GM19324 (cell line): ENCODE data around the gene TMEM131L.
"Not testable (repeated sequence)": the region's sequence is repeated elsewhere in the genome, so short reads cannot be mapped to it uniquely, and the experiment has no call there.

Experiments
- ATAC-seq: cut with Tn5 transposase; IDR thresholded peaks from one replicate; pipeline ENCODE4 v1.9.1; 2021; ENCODE audit warnings: mild to moderate bottlenecking, moderate library complexity; ENCODE audit not compliant: unreplicated experiment, low FRiP score

The TMEM131L gene

DNA sequence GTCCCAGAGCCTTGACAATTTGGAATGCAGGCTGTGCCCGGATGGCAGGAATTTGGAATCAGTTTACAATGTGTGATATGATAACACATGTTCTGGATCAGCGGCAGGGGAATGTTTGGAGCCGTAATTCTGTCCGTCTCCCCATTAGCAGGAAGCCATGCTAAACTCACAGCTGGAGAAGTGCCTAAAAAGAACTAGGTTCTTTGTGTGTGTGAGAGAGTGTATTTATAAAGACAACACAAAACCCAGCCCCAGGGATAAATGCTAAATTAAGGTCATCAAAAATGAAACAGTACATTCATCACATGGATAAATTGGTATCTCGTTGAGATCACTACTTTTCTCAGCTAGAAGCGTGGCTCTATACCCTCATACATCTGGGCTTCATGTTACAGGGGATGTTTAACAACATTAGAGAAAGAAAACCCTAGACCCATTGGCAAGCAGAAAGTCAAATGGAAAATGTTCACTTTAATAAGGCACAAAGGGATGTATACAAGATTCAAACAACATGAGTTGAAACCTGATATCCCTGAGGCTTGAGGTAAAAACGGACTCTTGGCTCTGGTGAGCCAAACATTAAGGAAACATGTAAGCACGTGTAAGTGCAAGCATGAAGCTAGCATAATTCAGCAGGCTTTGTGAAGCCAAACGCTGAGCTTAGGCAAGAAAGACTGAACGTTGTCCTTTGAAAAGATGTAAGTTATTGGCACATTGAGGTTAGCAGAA lies 18.0 kb upstream of the TMEM131L start:
- ATAC-seq: no peak

DNA sequence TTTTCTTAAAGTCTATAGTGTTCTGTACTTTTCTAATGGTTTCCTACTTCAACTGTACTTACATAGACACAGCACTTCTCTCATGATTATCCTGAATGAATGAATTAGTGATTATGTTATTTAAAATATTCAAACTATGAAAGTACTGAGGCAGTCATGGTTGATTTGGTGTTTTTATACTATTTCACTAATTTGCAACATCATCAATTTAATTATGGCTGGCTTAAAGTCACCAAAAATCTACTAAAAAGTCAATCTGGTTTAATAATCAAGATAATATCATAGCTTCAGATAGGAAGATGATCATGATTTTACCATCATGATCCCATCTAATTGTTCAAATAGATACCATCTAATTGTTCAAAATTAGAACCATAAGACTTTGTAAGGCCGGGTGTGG lies 16.8 kb upstream of the TMEM131L start:
- no peak for ATAC-seq

DNA sequence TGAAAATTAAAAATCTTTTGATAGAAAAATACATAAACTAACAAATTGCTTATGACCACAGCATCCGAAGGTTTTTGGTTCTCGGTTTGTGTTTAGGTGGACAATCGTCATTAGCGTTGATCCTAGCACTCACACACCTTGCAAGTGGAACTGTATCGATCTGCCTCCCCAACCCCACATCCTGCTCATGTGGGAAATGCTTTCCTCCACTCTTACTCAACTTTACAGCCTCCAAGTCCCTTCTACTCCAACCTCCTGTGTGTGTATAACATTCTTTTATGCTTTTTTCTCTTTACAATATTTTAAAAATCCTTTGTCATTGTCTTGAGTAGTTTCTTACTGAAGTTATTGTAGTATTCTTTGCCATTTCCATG lies 15.6 kb upstream of the TMEM131L start:
- no peak for ATAC-seq

DNA sequence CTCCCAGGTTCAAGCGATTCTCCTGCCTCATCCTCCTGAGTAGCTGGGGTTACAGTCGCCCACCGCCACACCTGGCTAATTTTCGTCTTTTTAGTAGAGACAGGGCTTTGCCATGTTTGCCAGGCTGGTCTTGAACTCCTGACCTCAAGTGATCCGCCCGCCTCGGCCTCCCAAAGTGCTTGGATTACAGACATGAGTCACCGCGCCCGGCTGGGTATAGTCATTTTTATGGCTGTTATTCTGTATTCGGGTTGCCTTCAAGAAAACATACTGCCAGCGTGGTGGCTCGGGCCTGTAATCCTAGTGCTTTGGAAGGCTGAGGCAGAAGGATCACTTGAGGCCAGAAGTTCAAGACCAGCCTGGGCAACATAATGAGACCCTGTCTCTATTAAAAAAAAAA lies 15.0 kb upstream of the TMEM131L start:
- not testable (repeated sequence) for ATAC-seq

DNA sequence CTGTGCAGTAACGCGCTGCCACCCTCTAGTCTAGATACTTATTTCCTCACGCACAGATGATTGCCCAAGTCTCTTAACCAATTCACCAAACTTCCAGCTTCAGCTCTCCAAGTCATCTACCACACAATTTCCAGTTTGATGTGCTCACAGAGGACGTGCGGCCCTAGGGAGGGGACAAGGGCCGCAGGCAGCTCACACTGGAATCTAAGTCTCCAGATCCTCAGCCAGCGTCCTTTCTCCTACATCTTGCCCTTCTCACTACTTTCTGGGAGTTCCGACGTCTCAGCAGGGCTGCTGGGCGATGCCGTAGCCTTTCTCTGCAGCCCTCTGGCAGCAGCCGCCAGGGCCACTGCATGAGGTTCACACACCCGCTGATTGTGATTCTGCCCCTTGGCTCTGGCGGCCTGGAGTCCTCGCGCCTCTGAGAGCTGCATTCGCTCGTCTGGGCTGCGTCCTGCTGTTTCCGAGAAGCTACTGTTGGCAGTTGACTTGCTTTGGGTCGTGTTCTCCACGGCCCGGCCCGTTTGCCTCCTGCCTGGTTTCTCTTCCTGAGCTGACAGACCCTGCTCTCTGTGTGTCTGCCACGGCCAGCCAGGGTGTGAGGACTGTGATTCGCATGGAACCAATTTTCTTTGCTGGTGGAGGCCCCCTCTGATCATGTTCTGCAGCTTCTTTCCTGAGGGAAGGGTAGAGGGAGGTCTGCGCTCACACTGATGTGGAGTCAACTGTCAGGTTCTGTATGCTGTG lies 14.1 kb upstream of the TMEM131L start:
- no peak for ATAC-seq

DNA sequence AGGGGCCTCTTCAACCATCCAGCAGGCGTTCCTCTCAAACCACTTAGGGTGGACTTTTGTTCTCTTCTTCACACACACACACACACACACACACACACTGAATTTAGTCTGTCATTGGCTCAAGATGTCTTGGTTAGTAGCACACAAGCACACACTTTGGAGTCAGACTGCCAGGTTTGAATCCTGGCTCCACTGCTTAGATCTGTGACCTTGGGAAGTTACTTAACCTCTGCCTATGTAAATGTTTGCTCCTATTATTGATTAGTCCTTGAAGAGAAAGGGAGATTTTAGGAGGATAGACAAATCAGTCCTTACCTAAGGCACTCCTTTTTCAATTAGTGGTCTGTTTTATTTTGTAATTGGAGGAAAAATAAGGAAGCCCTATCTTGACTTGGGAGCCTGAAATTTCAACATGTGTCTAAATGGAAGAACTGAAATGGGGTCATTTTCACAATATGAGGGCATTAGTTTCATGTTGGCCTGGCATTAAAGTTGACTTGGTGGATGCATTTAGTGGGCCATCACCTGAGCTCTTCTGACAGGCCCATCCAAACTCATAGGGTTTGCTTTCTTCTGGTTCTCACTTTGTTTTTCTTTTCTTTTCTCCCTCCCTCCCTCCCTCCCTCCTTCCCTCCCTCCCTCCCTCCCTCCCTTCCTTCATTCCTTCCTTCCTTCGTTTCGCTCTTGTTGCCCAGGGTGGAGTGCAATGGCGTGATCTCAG lies 13.3 kb upstream of the TMEM131L start:
- ATAC-seq: no peak

DNA sequence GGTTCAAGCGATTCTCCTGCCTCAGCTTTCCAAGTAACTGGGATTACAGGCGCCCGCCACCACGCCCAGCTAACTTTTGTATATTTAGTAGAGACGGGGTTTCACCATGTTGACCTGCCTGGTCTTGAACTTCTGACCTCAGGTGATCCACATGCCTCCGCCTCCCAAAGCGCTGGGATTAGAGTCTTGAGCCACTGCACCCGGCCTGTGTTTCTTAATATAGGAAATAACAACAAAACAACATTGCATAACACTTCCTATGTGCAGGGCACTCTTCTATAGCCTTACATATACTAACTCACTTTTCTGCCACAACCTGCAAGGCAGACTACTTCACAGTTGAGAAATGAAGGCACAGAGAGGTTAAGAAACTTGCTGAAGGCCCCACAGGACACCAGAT lies 12.8 kb upstream of the TMEM131L start:
- ATAC-seq: no peak

DNA sequence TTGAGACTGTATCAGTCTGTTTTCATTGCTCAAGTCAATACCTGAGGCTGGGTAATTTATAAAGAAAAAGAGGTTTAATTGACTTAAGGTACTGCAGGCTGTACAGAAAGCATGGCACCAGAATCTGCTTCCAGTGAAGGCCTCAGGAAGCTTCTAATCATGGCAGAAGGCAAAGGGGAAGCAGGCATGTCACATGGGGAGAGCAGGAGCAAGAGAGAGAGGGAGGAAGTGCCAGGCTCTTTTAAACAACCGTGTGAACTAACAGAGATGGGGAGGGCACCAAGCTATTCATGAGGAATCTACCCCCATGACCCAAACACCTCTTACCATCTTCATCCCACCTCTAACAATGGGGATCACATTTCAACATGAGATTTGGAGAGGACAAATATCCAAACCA lies 7.2 kb upstream of the TMEM131L start:
- ATAC-seq: no peak

DNA sequence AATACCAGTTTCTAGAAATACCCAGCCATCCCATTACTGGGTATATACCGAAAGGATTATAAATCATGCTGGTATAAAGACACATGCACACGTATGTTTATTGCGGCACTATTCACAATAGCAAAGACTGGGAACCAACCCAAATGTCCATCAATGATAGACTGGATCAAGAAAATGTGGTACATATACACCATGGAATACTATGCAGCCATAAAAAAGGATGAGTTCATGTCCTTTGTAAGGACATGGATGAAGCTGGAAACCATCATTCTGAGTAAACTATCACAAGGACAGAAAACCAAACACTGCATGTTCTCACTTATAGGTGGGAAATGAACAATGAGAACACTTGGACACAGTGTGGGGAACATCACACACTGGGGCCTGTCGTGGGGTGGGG lies 4.6 kb upstream of the TMEM131L start:
- ATAC-seq: not testable (repeated sequence)

DNA sequence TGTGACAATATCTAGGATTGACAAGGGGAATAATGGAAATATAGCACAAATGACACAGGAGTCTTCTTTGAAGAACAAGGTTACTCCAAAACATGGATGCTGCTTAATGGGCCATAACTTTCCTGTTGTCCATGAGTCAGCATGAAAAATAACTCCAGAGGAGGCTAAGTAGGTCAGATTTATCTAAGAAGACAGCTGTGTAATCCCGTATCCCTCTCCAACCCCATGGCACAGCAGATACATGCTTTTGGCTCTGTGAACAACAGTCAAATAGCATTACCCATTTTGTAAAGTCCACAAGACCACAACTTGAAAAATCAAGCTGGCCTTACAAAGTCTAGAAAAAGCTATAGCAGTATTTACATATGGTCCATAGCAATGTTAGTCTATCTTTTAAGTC lies 2.1 kb upstream of the TMEM131L start:
- ATAC-seq: no peak

DNA sequence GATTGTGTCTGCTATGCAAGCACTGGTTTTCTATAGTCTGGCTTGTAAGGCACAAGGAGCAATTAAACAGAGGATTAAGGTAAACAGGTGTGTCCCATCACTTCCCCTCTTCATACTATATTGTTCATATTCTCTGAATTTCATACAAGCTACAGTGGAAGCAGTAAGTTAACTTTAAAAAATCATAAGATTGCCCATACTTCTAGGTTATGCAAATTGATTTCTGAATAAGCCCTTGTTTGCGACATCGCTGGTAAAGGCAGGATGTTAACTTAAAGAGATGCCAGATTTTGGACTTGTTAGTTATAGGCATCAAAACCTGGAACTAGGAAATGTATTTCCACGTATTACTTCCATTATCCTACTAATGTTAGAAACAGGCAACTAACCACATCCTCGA lies 1.0 kb upstream of the TMEM131L start:
- no peak for ATAC-seq

DNA sequence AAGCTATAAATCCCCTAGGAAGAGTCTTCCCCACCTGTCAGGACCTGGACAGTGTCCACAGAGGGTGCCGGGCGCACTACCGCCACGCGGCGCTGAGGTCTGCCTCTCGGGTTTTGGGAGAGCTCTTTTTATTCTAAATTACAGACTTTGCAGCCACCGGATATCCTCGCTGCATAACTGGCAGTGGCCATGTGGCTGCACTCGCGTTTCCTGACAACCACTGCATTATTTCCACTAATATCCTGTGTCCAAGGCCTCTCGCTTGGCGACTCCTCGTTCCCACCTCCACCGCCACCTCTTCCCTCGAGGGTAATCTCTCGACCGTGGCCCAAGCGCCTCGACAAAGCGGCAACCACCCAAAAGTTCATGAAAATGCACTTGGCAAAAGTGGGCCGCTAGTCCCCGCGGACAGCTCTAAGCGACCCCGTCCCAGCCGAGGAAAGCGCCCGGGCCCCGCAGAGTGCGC lies 512 bp upstream of the TMEM131L start:
- ATAC-seq: peak; percentile 0

DNA sequence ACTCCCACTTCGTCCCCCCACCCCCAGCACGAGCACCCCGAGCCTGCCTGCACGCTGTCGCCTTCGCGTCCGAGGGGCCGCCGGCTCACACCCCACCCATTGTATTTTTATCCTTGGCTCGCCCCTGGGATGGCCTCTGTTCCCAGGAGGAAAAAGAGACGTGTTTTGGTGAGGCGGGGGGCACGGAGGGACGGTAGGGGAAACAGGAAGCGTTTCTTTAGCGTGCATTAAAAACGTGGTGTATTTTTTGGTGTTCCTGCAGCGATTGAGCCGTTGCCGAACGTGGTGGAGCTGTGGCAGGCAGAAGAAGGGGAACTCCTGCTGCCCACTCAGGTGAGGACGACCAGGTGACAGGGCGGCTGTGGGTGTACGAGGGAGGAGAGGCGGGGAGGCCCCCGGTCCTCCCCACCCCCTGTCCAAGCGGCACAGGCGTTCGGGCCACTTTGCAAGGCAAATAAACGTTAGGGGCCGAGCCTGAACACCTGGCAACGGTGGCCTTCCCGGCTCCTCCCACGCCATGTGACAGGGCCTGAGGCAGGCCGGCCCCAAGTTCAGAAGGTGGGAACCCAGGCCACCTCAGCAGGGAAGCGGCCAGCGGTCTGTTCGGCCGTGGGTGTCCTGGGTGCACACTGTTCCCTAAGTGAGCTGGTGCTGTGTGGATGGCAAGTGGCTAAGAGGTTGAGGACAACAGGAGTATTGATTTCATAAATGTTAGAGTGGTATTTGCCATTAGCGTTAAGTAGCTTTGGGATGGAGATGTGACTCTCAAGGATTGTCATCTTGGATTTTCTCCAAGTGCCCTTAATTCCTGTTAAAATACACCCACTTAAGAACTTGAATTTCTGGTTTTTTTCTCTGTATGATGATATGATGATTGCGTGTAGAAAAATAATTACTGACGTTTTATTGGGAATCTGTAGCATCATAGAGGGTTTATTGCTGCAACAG lies 1.1 kb downstream of the TMEM131L start:
- peak; percentile 69 for ATAC-seq

DNA sequence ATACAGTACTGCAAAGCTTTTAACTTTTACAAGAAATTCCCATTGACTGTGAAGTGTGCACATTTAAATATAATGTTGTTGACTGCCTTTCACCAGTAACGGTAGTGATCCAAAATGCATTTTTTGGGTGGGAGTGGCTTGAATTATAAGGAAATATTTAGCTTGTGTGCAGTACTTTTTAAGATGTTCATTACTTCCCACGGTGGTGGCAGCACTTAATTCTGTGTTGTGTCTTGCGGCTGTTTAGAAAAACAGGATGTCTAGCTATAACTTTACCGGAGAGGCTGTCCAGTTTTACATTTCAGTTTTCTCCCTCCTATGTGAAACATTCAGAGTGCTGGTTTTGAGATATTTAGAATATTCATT lies 1.7 kb downstream of the TMEM131L start:
- ATAC-seq: no peak

DNA sequence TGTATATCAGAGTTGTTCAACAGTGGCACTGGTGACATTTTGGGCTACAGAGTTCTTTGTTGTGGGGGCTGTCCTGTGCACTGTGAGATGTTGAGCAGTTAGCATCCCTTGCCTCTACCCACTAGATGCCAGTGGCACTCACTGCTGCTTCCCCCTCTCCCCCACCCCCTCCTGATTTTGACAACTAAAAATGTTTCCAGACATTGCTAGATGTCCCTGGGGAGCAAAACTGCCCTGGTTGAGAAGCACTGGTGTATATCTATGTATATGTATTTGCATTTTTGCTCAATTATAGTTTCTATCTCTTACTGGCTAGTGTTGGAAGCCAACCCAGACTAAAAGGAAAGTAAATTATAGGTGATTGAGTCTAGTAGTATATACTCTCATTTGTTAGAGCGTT lies 2.4 kb downstream of the TMEM131L start:
- ATAC-seq: peak; percentile 20

DNA sequence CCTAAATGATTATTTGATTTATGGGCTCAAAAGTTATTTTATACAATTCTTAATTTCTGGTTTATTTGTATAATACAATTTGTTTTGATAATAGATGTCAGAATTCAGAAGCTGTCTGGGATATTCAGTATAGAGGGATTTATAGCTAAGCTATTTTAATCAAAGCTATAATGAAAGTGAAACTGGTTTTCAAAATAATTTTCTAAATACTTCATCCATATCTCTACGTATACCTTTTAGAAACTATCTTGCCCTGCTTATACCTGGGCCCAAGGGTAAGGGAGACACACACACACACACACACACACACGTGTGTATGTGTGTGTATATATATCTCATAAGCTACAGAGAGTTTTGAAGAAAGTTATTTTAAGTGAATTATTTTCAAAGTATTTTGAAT lies 2.9 kb downstream of the TMEM131L start:
- no peak for ATAC-seq

DNA sequence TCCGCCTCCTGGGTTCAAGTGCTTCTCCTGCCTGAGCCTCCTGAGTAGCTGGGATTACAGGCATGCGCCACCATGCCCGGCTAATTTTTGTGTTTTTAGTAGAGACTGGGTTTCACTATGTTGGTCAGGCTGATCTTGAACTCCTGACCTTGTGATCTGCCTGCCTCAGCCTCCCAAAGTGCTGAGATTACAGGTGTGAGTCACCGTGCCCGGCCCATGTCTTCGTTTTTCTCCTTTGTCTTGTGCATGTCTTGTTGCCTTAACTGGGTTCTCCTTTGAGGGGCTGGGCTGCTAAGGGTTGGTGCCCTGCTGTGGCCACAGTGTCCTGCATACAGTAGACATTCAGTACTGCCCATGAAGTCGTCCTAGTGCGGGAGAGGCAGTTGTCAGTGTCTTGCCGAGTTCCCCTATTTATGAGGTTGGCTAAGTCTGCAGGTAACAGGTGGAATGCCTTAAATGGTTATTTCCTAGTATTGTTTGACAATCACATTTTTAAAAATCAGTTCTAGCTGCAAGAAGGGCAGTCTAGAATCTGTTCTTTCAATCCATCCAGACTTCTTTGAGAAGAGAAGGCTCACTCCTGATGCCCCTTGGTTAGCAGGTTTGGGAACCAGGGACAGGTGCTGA lies 5.0 kb downstream of the TMEM131L start:
- ATAC-seq: not testable (repeated sequence)

DNA sequence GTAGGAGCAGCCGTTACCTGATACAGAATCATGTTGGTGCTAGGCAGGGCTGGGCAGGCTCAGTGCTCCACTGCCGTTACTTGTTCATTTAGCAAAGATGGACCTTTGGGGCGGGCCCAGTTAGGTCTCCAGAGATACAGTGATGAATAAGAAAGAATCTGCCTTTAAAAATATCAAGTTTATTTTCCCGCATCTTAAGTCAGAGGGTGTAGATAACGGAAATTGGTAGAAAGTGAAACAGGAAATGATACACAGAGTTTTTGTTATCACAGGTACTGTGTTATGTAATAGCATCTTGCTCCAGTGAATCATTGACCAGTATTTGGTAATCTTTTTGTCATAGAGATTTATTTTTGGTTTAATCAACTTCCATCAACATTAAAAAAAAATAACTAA lies 5.5 kb downstream of the TMEM131L start:
- no peak for ATAC-seq

DNA sequence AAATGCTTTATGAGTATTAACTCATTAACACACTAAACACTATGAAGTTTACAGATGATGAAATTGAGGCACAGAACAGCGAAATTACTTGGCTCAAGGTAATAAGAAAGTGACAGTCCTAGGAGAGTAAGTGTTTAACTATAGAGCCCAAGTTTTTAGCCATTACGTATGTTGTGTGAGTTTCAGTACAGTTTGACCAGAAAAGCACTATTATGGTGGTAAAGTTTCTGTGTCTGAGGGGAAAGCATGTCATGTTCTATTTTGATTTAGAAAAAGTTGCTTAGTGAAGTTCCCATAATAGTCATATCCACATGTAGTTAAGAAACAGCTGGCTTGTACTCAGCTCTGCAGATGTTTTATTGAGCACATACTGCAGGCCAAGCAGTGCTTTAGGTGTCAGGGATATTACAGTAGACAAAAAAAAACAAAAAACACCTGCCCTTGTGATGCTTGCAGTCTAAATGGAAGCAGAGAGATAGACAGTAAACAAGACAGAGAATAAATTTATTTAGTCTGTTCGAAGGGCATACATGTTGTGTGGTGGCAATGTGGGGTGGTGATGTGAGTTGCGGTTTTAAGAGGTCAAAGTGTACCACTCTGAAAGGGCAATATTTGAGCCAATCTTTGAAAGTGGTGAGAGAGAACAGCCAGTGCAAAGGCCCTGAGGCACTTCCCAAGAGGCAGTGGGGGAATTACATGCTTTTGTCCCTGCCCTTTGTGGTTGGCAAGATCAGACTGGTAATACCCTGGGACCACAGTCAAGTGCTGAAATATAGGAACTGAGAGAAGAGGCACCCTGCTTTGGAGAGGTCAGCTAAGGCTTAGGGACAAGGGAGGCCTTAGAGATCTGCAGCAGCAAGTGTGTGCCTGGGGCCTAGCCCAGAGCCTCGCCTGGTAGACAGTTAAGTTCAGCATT lies 6.2 kb downstream of the TMEM131L start:
- ATAC-seq: peak; percentile 37
